G401.6 (cell line): ENCODE measurements around the gene NAB2.
A peak's percentile ranks its signal among the peaks of the same experiment; 100 is the strongest.
"Not testable (repeated sequence)": the region's sequence is repeated elsewhere in the genome, so short reads cannot be mapped to it uniquely, and the experiment has no call there.

ENCODE experiments used
- FAIRE-seq: peaks from 2 replicates; lab custom pipeline; 2012; peaks lifted over from hg19 to GRCh38; lab: Jason Lieb, UNC

The NAB2 gene

GRCh38 chr12:57088354-57089270, at the start of gene NAB2:
Gene NAB2, plus strand, starts transcription at chr12:57089114. Its CDS starts 158 bp downstream, at chr12:57089272.
- no peak for FAIRE-seq

- FAIRE-seq: no peak
These were observed 48.7 kb upstream of the NAB2 start for GRCh38 chr12:57040211-57040610.

DNA sequence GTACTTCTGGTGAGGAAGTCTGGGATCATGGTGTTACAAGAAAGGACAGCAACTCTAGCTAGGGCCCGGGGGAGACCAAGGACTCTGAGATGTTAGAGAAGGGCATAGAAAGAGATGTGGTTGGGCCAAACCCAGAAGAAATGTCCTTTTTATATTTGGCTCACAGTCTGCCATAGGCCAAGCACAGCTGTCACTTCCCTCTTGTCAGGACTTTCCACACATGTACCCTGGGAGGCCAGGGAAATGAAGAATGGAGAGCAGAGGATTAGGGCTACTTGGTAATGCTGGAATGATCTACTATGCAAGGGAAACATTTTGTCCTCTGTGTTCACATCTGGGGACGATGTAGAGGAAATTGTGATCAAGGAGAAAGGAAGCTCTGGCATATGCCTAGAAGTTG, 48.2 kb upstream of the NAB2 start:
- FAIRE-seq: no peak

GRCh38 chr12:57042695-57043094, 46.2 kb upstream of the NAB2 start:
- no peak for FAIRE-seq

GRCh38 chr12:57044468-57044867, 44.4 kb upstream of the NAB2 start:
- no peak for FAIRE-seq

DNA sequence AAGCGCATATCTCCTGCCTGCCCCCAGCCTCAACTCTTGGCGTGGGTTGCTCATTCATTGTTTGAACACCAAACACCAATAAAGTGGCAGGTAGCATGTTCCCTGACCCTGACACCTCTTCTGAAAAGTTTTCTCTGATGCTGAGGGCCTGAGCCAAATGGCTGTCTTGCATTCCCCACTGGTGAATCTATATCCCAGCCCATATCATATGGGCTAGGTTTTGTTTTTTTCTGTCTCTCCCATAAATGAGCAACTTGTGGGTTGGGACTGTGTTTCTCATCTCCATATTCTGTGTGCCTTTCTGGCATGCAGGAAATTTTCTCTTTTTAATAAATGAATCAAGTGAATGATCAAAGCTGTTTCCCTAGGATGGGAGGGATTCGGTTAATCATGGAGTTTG, 44.0 kb upstream of the NAB2 start:
- no peak for FAIRE-seq

DNA sequence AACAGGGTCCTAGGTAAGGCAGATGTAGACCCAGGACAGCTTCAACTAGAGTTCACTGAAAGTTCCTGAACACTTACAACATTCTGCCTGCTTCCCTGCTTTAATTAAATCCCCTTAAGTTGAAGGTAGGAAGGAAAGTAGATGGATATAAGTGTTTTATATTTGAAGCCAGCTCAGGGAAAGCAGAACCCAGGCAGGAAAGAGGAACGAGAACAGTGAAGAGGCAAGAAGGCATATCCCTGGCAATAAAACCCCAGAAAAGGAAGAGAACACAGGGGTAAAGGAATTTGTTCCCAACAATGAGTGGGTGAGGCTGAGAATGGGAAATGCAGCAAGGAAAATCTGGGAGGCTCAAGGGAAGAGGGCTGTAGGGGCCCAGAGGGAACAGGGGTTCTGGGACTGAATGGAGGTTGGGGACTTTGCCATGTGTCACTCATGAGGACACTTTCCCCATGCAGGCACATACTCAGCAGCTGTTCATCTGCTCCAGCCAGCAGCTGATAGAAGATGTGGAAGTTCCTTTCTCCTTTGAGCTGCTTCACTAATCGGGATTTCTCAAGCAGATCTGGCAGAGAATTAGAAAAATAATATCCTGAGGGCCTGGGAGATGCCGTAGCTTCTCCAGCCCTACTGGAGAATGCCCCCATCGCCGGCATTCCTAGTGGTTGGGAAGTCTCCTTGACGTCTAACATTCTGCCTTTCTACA, 42.7 kb upstream of the NAB2 start:
- FAIRE-seq: no peak

GRCh38 chr12:57046947-57047890, 41.7 kb upstream of the NAB2 start:
- FAIRE-seq: no peak

DNA sequence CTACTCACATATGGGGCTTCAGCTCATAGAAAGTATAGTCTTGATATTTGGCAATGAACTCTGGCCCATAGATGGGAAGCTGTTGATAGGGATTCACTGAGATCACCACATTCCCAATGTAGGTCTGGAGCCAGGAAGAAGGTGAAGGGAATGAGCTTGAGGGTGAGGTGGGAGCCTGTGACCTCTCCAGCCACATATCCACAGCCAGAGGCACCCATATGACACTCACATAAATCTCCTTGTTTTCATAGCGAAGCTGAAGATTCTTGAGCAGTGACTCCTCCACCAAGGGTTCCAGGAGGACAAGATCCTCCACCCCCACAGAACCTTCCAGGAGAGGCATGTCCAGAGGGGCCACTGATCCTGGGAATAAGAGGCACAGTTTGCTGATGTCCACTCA, 40.9 kb upstream of the NAB2 start:
- no peak for FAIRE-seq

DNA sequence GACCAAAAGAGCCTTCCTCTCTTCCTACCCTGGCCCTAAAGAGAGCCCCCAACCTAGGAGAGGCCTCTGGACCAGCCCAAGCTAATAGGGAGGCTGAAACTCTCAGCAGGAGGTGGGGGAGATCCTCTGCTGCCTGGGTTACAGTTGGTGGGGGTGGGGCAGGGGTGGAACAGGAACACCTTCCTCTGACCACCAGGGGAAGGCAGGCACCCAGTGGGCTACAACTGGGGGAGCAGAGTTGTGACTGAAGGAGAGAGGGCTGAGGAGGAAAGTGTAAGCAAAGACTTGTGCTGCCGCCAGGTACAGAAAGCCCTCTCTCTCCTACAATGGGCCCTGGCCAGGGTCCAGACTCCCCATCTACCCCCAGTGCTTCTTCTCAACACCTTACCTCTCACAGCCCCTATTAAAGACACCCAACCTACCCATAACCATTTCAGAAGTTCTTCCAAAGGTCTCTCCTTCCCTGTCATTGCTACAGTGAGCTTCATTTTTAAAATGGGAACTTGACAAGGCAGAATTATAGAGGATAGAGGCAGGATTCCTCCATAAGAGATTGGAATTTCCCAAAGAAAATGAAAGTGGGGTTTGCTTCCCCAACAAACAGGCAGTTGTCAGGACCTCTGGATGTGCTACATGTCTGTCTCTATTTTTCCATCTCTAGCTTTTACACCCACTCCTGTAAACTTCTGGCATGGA, 40.3 kb upstream of the NAB2 start:
- FAIRE-seq: no peak

DNA sequence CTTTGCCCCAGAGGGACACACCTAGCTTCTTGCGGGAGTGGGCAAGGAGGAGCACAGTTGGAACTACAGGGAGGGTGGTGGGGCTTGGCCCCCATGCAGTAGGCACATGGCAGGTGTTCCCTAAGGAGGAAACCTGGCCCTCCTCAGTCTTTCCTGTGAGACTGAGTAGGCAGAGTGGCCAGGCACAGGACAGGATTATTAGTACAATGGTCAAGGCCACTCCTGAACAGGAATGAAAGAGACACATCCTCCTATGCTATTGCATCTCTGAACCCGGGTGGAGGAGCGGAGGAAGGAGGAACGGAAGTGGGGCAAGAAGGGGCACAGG, 39.8 kb upstream of the NAB2 start:
- no peak for FAIRE-seq

DNA sequence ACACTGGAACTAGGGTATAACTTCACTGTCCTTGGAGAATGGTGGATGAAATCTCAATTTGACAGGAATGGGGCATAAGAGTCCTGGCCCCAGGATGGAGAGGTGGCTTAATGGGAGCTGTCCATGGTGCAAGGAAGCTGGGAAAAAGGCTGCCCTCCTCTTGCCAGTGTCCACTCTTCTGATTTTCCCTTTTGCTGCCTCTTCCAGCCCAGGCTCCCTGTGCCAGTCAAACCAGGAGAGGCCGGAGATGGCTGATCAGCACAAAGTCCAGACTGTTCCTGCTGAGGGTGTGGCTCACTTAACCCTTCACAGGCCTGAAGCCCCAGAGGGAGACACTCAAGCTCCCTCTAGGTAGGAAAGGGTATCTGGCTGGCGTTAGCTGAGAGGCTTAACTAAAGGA, 39.0 kb upstream of the NAB2 start, which contains the start of gene MYO1A:
MYO1A (minus strand) TSS at position 240 of the 400 bp plus-strand sequence. CDS start 1,806 bp downstream, outside the sequence.
- no peak for FAIRE-seq

GRCh38 chr12:57051011-57051410, 37.9 kb upstream of the NAB2 start:
- FAIRE-seq: no peak

DNA sequence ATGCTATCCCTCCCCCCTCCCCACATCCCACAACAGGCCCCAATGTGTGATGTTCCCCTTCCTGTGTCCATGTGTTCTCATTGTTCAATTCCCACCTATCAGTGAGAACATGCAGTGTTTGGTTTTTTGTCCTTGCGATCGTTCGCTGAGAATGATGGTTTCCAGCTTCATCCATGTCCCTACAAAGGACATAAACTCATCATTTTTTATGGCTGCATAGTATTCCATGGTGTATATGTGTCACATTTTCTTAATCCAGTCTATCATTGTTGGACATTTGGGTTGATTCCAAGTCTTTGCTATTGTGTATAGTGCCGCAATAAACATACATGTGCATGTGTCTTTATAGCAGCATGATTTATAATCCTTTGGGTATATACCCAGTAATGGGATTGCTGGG, 35.8 kb upstream of the NAB2 start:
- FAIRE-seq: not testable (repeated sequence)

DNA sequence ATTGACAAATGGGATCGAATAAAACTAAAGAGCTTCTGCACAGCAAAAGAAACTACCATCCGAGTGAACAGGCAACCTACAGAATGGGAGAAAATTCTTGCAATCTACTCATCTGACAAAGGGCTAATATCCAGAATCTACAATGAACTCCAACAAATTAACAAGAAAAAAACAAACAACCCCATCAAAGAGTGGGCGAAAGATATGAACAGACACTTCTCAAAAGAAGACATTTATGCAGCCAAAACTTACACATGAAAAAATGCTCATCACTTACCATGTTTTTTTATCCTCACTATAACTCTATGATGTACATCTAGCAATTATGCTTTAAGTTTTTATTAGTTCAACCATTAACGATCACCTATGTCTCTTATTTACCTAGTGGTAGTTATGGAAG, 35.0 kb upstream of the NAB2 start:
- FAIRE-seq: not testable (repeated sequence)

DNA sequence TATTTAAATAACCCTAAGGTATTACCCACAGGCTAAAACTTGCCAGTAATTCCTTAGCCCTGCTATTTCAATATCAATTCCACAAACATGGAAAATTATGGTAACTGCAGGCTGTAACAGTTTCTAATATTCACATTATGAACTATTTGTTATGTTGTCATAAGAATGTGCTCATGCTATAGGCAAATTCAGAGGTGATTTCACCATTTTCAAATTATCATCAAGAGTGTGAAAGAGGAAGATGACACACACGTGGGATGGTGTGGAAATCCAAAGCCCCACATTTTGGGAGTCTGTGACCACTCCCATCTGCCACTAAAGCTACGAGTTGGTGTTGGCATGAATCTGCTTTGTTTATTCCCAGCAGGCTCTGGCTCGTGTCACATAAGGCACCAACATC, 33.1 kb upstream of the NAB2 start:
- FAIRE-seq: no peak

- no peak for FAIRE-seq
These were observed 31.7 kb upstream of the NAB2 start for GRCh38 chr12:57057067-57057751.

GRCh38 chr12:57058454-57058853, 30.5 kb upstream of the NAB2 start:
- no peak for FAIRE-seq

- no peak for FAIRE-seq
These were observed 24.8 kb upstream of the NAB2 start for GRCh38 chr12:57063991-57064685.

DNA sequence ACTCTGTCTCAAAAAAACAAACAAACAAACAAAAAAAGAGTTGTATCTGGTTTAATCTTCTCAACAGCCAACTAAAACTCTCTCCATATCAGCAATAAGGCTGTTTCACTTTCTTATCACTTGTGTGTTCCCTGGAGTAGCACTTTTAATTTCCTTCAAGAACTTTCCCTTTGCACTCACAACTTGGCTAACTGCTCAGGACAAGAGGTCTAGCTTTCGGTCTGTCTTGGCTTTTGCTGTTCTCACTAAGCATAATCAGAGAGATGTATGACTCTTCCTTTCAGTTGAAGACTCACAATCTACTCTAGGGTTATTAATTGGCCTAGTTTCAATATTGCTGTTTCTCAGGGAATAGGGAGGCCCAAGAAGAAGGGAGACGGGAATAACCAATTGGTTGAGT, 22.7 kb upstream of the NAB2 start:
- FAIRE-seq: no peak

GRCh38 chr12:57069523-57069922, 19.4 kb upstream of the NAB2 start:
- FAIRE-seq: peak; percentile 94
